Measurements from ENCODE around the gene PRR12. TPM values are rescaled to one million over a fixed set of nuclear protein-coding genes. Genes with fewer than 3 reads are reported as not detected.

Gene PRR12
- total and polyA plus RNA-seq, 9 of the 15 experiments (the other 6 are each of a cell fraction or from before 2014, with no cell fraction given), result 0.01 to 21.1 (median 0.98) TPM

DNA sequence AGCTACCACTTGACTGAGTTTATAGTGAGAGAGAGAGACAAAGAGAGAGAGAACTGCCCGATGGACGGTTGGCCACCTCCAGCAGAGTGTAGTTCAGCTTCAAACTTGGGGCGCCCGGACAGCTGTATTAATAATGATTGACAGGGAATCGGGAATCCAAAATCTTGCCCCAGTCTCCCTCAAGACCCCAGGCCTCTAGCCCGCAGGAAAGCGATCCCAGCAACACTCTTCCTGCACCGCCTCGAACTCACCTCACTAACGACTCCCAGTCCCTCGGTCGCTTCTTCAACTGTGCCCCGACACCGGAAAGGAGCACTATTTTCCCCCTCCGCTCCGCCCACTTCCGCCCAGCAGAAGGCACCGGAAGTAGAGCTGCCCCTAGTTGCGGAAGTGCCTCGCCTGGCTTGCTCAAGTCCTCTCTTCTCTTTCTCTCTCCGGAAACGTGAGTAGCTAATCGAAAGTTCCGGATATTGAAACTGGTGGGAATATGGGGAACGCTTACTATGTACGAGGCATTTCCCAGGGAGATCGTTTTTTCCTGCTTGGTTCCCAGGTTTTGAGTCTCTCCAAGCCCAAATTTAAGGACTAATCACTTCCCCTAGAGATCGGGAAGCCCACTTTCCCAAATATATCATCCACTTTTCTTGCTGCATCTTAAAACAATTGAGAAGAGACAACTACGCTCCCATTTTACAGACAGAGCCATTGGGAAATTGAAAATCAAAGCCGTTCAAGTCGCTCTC lies 10.5 kb upstream of the PRR12 start, which contains the start of gene NOSIP (continued):
- TF ChIP-seq CBX5 (IDR thresholded peaks at IDR 0.05; ENCODE audit: borderline replicate concordance, low read depth) (no peak), ETV5 (CRISPR knock-in tag; IDR thresholded peaks at IDR 0.05; ENCODE audit: low read depth) (no peak; the same call in 1 of the 2 replicates), THRAP3 (IDR thresholded peaks at IDR 0.05; ENCODE audit: borderline replicate concordance) (peak; percentile 98), RBM14 (IDR thresholded peaks at IDR 0.05; ENCODE audit: borderline replicate concordance, insufficient read depth, low read depth, low read length) (no peak), ZNF384 (IDR thresholded peaks at IDR 0.05; ENCODE audit: low read depth, low read length) (peak; percentile 44; the same call in 1 of the 2 replicates), NR1H2 (CRISPR knock-in tag; IDR thresholded peaks at IDR 0.05) (no peak), BRCA1 (IDR thresholded peaks at IDR 0.05) (no peak), BRCA1 (CRISPR knock-in tag; IDR thresholded peaks at IDR 0.05) (no peak), ZNF586 (CRISPR knock-in tag; conservative IDR thresholded peaks at IDR 0.05) (no peak), HSF4 (CRISPR knock-in tag; IDR thresholded peaks at IDR 0.05; ENCODE audit: borderline replicate concordance) (no peak), ETS2 (tag; IDR thresholded peaks at IDR 0.05; ENCODE audit: borderline replicate concordance, poor library complexity, severe bottlenecking) (no peak), LEF1 (IDR thresholded peaks at IDR 0.05) (peak; percentile 51; the same call in 1 of the 2 replicates)
- TF ChIP-seq, protein P1, sequence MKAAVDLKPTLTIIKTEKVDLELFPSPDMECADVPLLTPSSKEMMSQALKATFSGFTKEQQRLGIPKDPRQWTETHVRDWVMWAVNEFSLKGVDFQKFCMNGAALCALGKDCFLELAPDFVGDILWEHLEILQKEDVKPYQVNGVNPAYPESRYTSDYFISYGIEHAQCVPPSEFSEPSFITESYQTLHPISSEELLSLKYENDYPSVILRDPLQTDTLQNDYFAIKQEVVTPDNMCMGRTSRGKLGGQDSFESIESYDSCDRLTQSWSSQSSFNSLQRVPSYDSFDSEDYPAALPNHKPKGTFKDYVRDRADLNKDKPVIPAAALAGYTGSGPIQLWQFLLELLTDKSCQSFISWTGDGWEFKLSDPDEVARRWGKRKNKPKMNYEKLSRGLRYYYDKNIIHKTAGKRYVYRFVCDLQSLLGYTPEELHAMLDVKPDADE (conservative IDR thresholded peaks at IDR 0.05; ENCODE audit: control insufficient read depth, low read depth, low read length), result peak; percentile 96
- TF ChIP-seq, protein P2, sequence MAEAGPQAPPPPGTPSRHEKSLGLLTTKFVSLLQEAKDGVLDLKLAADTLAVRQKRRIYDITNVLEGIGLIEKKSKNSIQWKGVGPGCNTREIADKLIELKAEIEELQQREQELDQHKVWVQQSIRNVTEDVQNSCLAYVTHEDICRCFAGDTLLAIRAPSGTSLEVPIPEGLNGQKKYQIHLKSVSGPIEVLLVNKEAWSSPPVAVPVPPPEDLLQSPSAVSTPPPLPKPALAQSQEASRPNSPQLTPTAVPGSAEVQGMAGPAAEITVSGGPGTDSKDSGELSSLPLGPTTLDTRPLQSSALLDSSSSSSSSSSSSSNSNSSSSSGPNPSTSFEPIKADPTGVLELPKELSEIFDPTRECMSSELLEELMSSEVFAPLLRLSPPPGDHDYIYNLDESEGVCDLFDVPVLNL (CRISPR knock-in tag; IDR thresholded peaks at IDR 0.05; ENCODE audit: low read depth), result no peak
- TF ChIP-seq, protein P3, sequence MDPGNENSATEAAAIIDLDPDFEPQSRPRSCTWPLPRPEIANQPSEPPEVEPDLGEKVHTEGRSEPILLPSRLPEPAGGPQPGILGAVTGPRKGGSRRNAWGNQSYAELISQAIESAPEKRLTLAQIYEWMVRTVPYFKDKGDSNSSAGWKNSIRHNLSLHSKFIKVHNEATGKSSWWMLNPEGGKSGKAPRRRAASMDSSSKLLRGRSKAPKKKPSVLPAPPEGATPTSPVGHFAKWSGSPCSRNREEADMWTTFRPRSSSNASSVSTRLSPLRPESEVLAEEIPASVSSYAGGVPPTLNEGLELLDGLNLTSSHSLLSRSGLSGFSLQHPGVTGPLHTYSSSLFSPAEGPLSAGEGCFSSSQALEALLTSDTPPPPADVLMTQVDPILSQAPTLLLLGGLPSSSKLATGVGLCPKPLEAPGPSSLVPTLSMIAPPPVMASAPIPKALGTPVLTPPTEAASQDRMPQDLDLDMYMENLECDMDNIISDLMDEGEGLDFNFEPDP (CRISPR knock-in tag; IDR thresholded peaks at IDR 0.05), result no peak

Measured in K562 (cell line).